GM23338 (cell line): ENCODE data around the gene DOCK7. TPM values are rescaled to one million over a fixed set of nuclear protein-coding genes. Genes with fewer than 3 reads are reported as not detected.

Source experiments
- ATAC-seq: fragments of 200-7000 bp; cut with Tn5 transposase; 3 replicates; pipeline ENCODE4 v1.9.1; 2020
- DNase-seq: peaks from one replicate; pipeline ENCODE4 v3.0.0-alpha.2; 2015; ENCODE audit warnings: low spot score
- H2AFZ ChIP-seq: fragments of 200-600 bp; sonication (generic); 2 replicates; pipeline ENCODE4 v1.8.0; 2016; ENCODE audit warnings: antibody characterized with exemption, mild to moderate bottlenecking, moderate library complexity
- H3F3A ChIP-seq: fragments of 200-600 bp; sonication (generic); replicated peaks from 2 replicates; pipeline ENCODE4 v1.8.0; 2017; ENCODE audit warnings: antibody characterized with exemption, mixed run types, low read depth
- H3K27ac ChIP-seq: fragments of 200-600 bp; sonication (generic); 2 replicates; pipeline ENCODE4 v1.6.1; 2016; ENCODE audit warnings: low read depth
- H3K27me3 ChIP-seq: fragments of 200-600 bp; sonication (generic); 2 replicates; pipeline ENCODE4 v1.8.0; 2016; ENCODE audit warnings: mild to moderate bottlenecking, mixed run types, moderate library complexity; ENCODE audit not compliant: insufficient read depth
- H3K36me3 ChIP-seq: fragments of 200-600 bp; sonication (generic); 2 replicates; pipeline ENCODE4 v1.8.0; 2016; ENCODE audit warnings: mild to moderate bottlenecking; ENCODE audit not compliant: insufficient read depth
- H3K4me1 ChIP-seq: fragments of 200-600 bp; sonication (generic); 2 replicates; pipeline ENCODE4 v1.8.0; 2016; ENCODE audit warnings: mild to moderate bottlenecking, moderate library complexity; ENCODE audit not compliant: insufficient read depth
- H3K4me2 ChIP-seq: fragments of 200-600 bp; sonication (generic); 2 replicates; pipeline ENCODE4 v1.7.1; 2017; ENCODE audit warnings: mixed run types
- H3K4me3 ChIP-seq: fragments of 200-600 bp; sonication (generic); 2 replicates; pipeline ENCODE4 v1.6.1; 2016; ENCODE audit warnings: mixed run types
- H3K79me2 ChIP-seq: fragments of 200-600 bp; sonication (generic); replicated peaks from 2 replicates; pipeline ENCODE4 v1.8.0; 2017; ENCODE audit warnings: mild to moderate bottlenecking; ENCODE audit not compliant: insufficient read depth
- H3K9me2 ChIP-seq: fragments of 200-600 bp; sonication (generic); 2 replicates; pipeline ENCODE4 v1.8.0; 2017; ENCODE audit not compliant: insufficient read depth
- H4K20me1 ChIP-seq: fragments of 200-600 bp; sonication (generic); replicated peaks from 2 replicates; pipeline ENCODE4 v1.8.0; 2017; ENCODE audit warnings: mild to moderate bottlenecking; ENCODE audit not compliant: insufficient read depth
- H3K27ac Mint-ChIP-seq: 2 replicates; pipeline ENCODE4 v1.8.0; 2020; ENCODE audit warnings: inconsistent platforms, mild to moderate bottlenecking, moderate library complexity, mixed read lengths
- H3K27me3 Mint-ChIP-seq: 3 replicates; pipeline ENCODE4 v1.8.0; 2022; ENCODE audit warnings: low read depth, mild to moderate bottlenecking, moderate library complexity, mixed read lengths, inconsistent platforms; ENCODE audit not compliant: insufficient read depth, poor library complexity
- H3K36me3 Mint-ChIP-seq: 3 replicates; pipeline ENCODE4 v1.8.0; 2021; ENCODE audit warnings: low read depth, mild to moderate bottlenecking, inconsistent platforms, moderate library complexity, mixed read lengths
- H3K4me1 Mint-ChIP-seq: 3 replicates; pipeline ENCODE4 v1.8.0; 2020; ENCODE audit warnings: mild to moderate bottlenecking, inconsistent platforms, mixed read lengths
- H3K4me3 Mint-ChIP-seq: 3 replicates; pipeline ENCODE4 v1.8.0; 2021; ENCODE audit warnings: moderate library complexity, mild to moderate bottlenecking, inconsistent platforms, mixed read lengths
- H3K9me3 Mint-ChIP-seq: 3 replicates; pipeline ENCODE4 v1.8.0; 2020; ENCODE audit warnings: moderate library complexity, mild to moderate bottlenecking, inconsistent platforms, mixed read lengths
- CREB1 ChIP-seq: fragments of 250-450 bp; sonication (Bioruptor Pico); IDR thresholded peaks from 2 replicates; pipeline ENCODE4 v1.5.0; 2020; ENCODE audit warnings: low read depth, mild to moderate bottlenecking, moderate library complexity
- CTCF ChIP-seq, 2 experiments: fragments of 200-600 bp in 1 of 2; sonication (generic) in 1 of 2; conservative IDR thresholded peaks; 2 replicates each; pipeline versions ENCODE4 v1.5.1 to v1.6.1; 2016 to 2017; ENCODE audit warnings: antibody characterized with exemption in 2 of 2, low read depth in 2 of 2, mild to moderate bottlenecking in 2 of 2, moderate library complexity in 1 of 2
- ETS1 ChIP-seq: IDR thresholded peaks from 2 replicates; pipeline ENCODE4 v1.6.1; 2016; ENCODE audit warnings: antibody characterized with exemption
- EZH2 ChIP-seq: fragments of 200-600 bp; sonication (generic); IDR thresholded peaks from one replicate; pipeline ENCODE4 v1.8.0; 2017; ENCODE audit warnings: antibody characterized with exemption, mild to moderate bottlenecking, low read depth; ENCODE audit not compliant: unreplicated experiment
- JUNB ChIP-seq: IDR thresholded peaks from one replicate; pipeline ENCODE4 v1.6.1; 2016; ENCODE audit warnings: antibody characterized with exemption; ENCODE audit not compliant: unreplicated experiment
- NANOG ChIP-seq: IDR thresholded peaks from 2 replicates; pipeline ENCODE4 v1.6.1; 2016; ENCODE audit warnings: antibody characterized with exemption, borderline replicate concordance
- POLR2AphosphoS5 ChIP-seq: IDR thresholded peaks from 2 replicates; pipeline ENCODE4 v1.6.1; 2016; ENCODE audit warnings: antibody characterized with exemption, low read depth
- STAT1 ChIP-seq: IDR thresholded peaks from one replicate; pipeline ENCODE4 v1.6.1; 2016; ENCODE audit warnings: antibody characterized with exemption; ENCODE audit not compliant: unreplicated experiment
- ZNF114 ChIP-seq: fragments of 250-450 bp; sonication (Bioruptor Pico); IDR thresholded peaks from 2 replicates; pipeline ENCODE4 v1.5.0; 2020; ENCODE audit warnings: mild to moderate bottlenecking, moderate library complexity
- ZNF331 ChIP-seq: fragments of 250-450 bp; sonication (Bioruptor Pico); IDR thresholded peaks from 2 replicates; pipeline ENCODE4 v1.5.0; 2020; ENCODE audit warnings: low read depth, mild to moderate bottlenecking, moderate library complexity
- ZNF462 ChIP-seq: fragments of 250-450 bp; sonication (Bioruptor Pico); IDR thresholded peaks from 2 replicates; pipeline ENCODE4 v1.5.0; 2020; ENCODE audit warnings: mild to moderate bottlenecking, moderate library complexity
- polyA plus RNA-seq: library from polyadenylated mRNA; unstranded; fragments of >200 nt; fragmentation: Nextera tagmentation; extraction: Ambion mirVana; gene quantifications from 2 replicates; pipeline ENCODE4 v1.2.1, GENCODE V29; 2016
- total RNA-seq: library from RNA; depleted of rRNA; stranded (reverse); fragments of >200 nt; shearing (Covaris generic); gene quantifications from 2 replicates; pipeline ENCODE4 v1.2.3, GENCODE V29; 2014

DOCK7 gene
- total and polyA plus RNA-seq, 2 experiments from 2014 or later: 20.5 to 37.3 TPM

GRCh38 chr1:62686822-62687221 lies 1.4 kb downstream of the DOCK7 start (continued):
- TF ChIP-seq ETS1 (no peak), NANOG (no peak), CTCF (conservative IDR thresholded peaks at IDR 0.05; ENCODE audit: low read depth in 2 of 2) (no peak)

GRCh38 chr1:62685431-62685859 lies 2.7 kb downstream of the DOCK7 start:
- H3K79me2 ChIP-seq: peaks cover 42% of the 10 kb centered on the region
- peaks cover 19% of the 10 kb centered on the region for H3K4me1 ChIP-seq
- Mint-ChIP-seq H3K4me1 (peaks cover 20% of the 10 kb centered on the region), H3K36me3 (no peaks in the 10 kb centered on the region), H3K4me3 (no peak overlapping the region; the same call in 2 of the 3 replicates), H3K27ac (no peak overlapping the region), H3K9me3 (no peaks in the 10 kb centered on the region; the same call in 2 of the 3 replicates), H3K27me3 (peaks cover 10% of the 10 kb centered on the region)
- H4K20me1 ChIP-seq: 0 out of 2 replicates have a peak, but pooled peaks cover 4% of the 10 kb centered on the region
- ATAC-seq (no peak), DNase-seq (no peak)
- H3F3A ChIP-seq: 0 out of 2 replicates have a peak, but pooled peaks cover 4% of the 10 kb centered on the region
- no peak overlapping the region for H2AFZ ChIP-seq
- no peaks in the 10 kb centered on the region for H3K9me2 ChIP-seq
- H3K27ac ChIP-seq: no peak overlapping the region
- no peaks in the 10 kb centered on the region for H3K36me3 ChIP-seq
- H3K4me2 ChIP-seq: no peak overlapping the region
- H3K4me3 ChIP-seq: no peak overlapping the region
- H3K27me3 ChIP-seq: 0 out of 2 replicates have a peak, but pooled peaks cover 4% of the 10 kb centered on the region
- no peak for TF ChIP-seq CTCF (conservative IDR thresholded peaks at IDR 0.05; ENCODE audit: low read depth in 2 of 2)
- TF ChIP-seq ZNF114 (CRISPR knock-in tag): no peak
- no peak for TF ChIP-seq NANOG
- TF ChIP-seq CREB1 (CRISPR knock-in tag): no peak
- no peak for TF ChIP-seq POLR2AphosphoS5
- TF ChIP-seq STAT1: no peak
- TF ChIP-seq EZH2: no peak
- no peak for TF ChIP-seq ZNF462 (CRISPR knock-in tag)
- no peak for TF ChIP-seq ZNF331
- no peak for TF ChIP-seq ETS1
- no peak for TF ChIP-seq JUNB
